Glutamatergic neuron (in vitro differentiated cells): ENCODE data around the gene CYP2W1. TPM values are rescaled to one million over a fixed set of nuclear protein-coding genes. Genes with fewer than 3 reads are reported as not detected.
A peak's percentile ranks its signal among the peaks of the same experiment; 100 is the strongest.

Experiments used
- DNase-seq: peaks from one replicate; pipeline ENCODE4 v3.0.0; 2022
- H3K27ac Mint-ChIP-seq: one replicate; pipeline ENCODE4 v1.8.0; 2020; ENCODE audit warnings: mild to moderate bottlenecking, mixed read lengths, inconsistent platforms; ENCODE audit not compliant: unreplicated experiment
- H3K27me3 Mint-ChIP-seq: one replicate; pipeline ENCODE4 v1.8.0; 2020; ENCODE audit warnings: mild to moderate bottlenecking, moderate library complexity, mixed read lengths, inconsistent platforms; ENCODE audit not compliant: unreplicated experiment
- H3K36me3 Mint-ChIP-seq: one replicate; pipeline ENCODE4 v1.8.0; 2020; ENCODE audit warnings: mild to moderate bottlenecking, mixed read lengths, inconsistent platforms; ENCODE audit not compliant: unreplicated experiment
- H3K4me1 Mint-ChIP-seq: one replicate; pipeline ENCODE4 v1.8.0; 2020; ENCODE audit warnings: mild to moderate bottlenecking, low read depth, mixed read lengths, inconsistent platforms; ENCODE audit not compliant: unreplicated experiment
- H3K4me3 Mint-ChIP-seq: one replicate; pipeline ENCODE4 v1.8.0; 2020; ENCODE audit warnings: mild to moderate bottlenecking, mixed read lengths, inconsistent platforms; ENCODE audit not compliant: unreplicated experiment
- H3K9me3 Mint-ChIP-seq: one replicate; pipeline ENCODE4 v1.8.0; 2020; ENCODE audit warnings: mild to moderate bottlenecking, moderate library complexity, mixed read lengths, inconsistent platforms; ENCODE audit not compliant: unreplicated experiment
- CTCF ChIP-seq: fragments of 200-600 bp; sonication (generic); IDR thresholded peaks from one replicate; pipeline ENCODE4 v1.5.0; 2021; ENCODE audit not compliant: partially characterized antibody, unreplicated experiment
- long read RNA-seq: library from polyadenylated mRNA; unstranded; transcript quantifications from one replicate; pipeline ENCODE4 v2.0.0, GENCODE V29; 2020; ENCODE audit not compliant: unreplicated experiment
- total RNA-seq: library from RNA; stranded (reverse); fragmentation: NEBNext Ultra II Directional; extraction: Animal tissue kit (Norgen Biotek cat#: 25700); gene quantifications from one replicate; pipeline ENCODE4 v1.2.1, GENCODE V29; 2021; ENCODE audit not compliant: unreplicated experiment

CYP2W1 gene, protein sequence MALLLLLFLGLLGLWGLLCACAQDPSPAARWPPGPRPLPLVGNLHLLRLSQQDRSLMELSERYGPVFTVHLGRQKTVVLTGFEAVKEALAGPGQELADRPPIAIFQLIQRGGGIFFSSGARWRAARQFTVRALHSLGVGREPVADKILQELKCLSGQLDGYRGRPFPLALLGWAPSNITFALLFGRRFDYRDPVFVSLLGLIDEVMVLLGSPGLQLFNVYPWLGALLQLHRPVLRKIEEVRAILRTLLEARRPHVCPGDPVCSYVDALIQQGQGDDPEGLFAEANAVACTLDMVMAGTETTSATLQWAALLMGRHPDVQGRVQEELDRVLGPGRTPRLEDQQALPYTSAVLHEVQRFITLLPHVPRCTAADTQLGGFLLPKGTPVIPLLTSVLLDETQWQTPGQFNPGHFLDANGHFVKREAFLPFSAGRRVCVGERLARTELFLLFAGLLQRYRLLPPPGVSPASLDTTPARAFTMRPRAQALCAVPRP
- 1.3 TPM for total RNA-seq
- long read RNA-seq = 0 reads

- no peaks in the 10 kb centered on the region for H3K36me3 Mint-ChIP-seq
- peaks cover 11% of the 10 kb centered on the region for H3K9me3 Mint-ChIP-seq
- peaks cover 15% of the 10 kb centered on the region for H3K27me3 Mint-ChIP-seq
- no peak for TF ChIP-seq CTCF
- no peak within 1 kb of the TSS for H3K4me3 Mint-ChIP-seq
- DNase-seq = no peak
- H3K27ac Mint-ChIP-seq = peak within 1 kb of the TSS; percentile 91
- H3K4me1 Mint-ChIP-seq = peaks cover 3% of the 10 kb centered on the region
These were observed at the start of gene CYP2W1 for GRCh38 chr7:983004-983615. CYP2W1 (plus strand) TSS chr7:983181; CDS start chr7:983212, 31 bp downstream.

DNA sequence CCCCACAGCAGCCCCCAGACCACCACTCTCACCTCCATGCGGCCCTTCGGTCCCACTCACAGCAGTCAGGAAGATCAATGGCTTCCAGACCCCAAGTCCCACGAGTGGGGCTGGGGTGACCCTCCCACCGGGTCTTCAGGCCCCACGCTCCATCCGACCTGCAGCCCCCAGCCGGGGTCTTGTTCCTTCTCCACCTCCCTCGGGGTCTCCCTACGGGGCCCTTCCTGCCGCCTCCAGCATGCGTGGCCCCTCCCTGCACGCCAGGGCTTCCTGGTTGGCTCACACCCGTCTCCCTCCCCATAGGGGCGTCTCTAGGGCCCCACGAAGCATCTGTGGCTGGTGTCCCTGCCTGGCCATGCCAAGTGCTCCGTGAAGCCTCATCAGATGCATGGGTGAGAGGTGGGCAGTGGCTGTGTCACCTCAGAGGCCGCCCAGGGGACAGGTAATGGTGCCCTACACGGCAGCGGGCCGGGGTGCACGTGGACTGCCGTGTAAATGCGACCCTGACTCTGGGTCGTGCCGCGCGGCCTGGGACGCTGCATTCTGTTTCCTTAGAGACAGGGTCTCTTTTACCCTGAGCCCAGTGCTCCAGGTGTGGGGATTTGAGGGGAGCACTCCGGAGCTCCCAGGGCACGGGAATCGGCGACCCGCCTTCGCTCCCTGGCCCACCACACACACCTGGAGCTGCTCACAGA, 48.4 kb upstream of the CYP2W1 start:
- no peak overlapping the region for H3K4me3 Mint-ChIP-seq
- H3K36me3 Mint-ChIP-seq = no peaks in the 10 kb centered on the region
- peaks cover 5% of the 10 kb centered on the region for H3K9me3 Mint-ChIP-seq
- H3K27ac Mint-ChIP-seq = no peak overlapping the region
- DNase-seq = no peak
- H3K4me1 Mint-ChIP-seq = no peaks in the 10 kb centered on the region
- peaks cover 9% of the 10 kb centered on the region for H3K27me3 Mint-ChIP-seq
- TF ChIP-seq CTCF = no peak

DNA sequence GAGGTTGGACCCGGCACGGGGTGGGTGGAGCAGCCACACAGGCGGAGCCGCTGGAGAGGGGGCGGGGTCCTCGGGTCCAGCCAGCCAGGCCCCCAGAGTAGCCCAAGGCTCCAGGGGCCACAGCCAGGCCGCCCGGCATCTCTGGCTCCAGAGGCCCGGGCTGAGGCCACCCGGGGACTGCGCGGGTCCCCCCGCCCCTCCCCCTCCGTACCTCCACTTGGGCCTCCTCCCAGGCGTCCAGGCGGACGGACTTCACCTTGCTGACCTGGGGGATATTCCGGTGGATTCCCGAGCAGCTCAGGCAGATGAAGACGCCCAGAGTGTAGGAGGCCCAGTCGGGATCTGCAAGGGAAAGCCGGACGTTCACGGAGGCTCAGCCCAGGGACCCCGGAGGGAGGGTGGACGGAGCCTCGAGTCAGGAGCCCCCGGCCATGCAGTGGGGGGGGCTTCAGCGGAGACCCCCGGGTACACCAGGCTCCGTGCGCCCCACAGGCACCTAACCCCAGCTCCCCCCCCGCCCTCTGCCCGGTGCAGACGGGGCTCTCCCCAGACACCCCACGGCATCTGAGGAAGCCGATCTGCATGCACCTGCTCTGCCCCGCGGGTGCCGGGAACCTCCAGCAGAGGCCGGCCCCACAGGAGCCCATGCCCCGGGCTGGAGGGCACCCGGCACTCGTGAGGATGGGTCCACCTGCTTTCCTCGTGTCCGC, 47.7 kb upstream of the CYP2W1 start:
- TF ChIP-seq CTCF = no peak
- Mint-ChIP-seq H3K36me3 (peaks cover 4% of the 10 kb centered on the region), H3K9me3 (no peaks in the 10 kb centered on the region), H3K4me1 (no peaks in the 10 kb centered on the region), H3K27me3 (peaks cover 10% of the 10 kb centered on the region), H3K4me3 (no peak overlapping the region), H3K27ac (no peak overlapping the region)
- no peak for DNase-seq

DNA sequence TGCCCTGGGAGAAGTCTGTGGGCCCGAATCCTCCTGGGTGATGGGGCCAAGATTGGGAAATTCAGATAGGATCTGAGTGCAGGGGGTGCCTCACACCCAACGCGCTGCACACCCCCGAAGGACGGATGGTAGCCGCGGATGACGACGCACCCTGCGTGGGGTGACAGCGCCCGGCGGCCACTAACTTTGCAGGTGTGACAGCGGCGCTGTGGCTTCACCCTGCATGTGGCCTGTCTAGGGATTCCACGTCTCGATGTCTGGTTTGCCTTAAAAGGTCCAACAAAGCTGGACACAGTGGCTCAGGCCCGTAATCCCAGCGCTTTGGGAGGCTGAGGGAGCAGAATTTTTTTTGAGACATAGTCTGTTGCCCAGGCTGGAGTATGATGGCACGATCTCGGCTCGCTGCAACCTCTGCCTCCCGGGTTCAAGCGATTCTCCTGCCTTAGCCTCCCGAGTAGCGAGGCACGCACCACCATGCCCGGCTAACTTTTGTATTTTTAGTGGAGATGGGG, 47.1 kb upstream of the CYP2W1 start:
- Mint-ChIP-seq H3K36me3 (peaks cover 10% of the 10 kb centered on the region), H3K4me3 (no peak overlapping the region), H3K27me3 (peaks cover 11% of the 10 kb centered on the region), H3K27ac (no peak overlapping the region), H3K4me1 (no peaks in the 10 kb centered on the region), H3K9me3 (no peaks in the 10 kb centered on the region)
- no peak for DNase-seq
- TF ChIP-seq CTCF = no peak
